ENCODE measurements around the gene CELF5. TPM values are rescaled to one million over a fixed set of nuclear protein-coding genes. Genes with fewer than 3 reads are reported as not detected.

Gene CELF5
- total RNA-seq = not detected in 2 replicates

DNA sequence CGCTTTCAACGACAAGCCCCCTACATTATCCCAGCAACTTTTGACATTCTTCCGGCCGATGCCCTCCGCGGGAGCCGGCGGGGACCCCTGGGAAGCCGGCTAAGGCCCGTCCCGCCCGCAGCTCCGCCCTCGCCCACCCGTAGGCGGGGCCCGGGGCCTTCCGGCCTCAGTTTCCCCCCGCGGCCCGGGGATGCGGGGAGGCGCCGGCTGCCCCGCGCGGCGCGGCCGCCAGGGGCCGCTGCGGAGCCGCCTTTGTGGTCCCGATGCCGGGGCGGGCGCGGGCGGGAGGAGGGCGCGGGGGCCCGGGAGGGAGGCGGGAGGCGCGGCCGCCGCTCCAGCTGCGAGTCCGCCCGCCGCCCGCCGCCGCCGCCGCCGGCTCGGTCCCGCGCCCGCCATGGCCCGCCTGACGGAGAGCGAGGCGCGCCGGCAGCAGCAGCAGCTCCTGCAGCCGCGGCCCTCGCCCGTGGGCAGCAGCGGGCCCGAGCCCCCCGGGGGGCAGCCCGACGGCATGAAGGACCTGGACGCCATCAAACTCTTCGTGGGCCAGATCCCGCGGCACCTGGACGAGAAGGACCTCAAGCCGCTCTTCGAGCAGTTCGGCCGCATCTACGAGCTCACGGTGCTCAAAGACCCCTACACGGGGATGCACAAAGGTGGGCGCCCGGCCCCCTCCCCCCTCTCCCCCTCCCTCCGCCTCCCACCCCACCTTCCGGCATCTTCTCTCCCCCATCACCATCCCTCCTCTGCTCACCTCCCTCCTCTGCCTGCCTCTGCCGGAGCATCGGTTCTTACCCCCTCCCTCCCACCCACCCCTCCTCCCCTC is at the start of gene CELF5:
CELF5 (plus strand) TSS at position 316 of the 823 bp plus-strand sequence; CDS start at position 395, 79 bp downstream.

DNA sequence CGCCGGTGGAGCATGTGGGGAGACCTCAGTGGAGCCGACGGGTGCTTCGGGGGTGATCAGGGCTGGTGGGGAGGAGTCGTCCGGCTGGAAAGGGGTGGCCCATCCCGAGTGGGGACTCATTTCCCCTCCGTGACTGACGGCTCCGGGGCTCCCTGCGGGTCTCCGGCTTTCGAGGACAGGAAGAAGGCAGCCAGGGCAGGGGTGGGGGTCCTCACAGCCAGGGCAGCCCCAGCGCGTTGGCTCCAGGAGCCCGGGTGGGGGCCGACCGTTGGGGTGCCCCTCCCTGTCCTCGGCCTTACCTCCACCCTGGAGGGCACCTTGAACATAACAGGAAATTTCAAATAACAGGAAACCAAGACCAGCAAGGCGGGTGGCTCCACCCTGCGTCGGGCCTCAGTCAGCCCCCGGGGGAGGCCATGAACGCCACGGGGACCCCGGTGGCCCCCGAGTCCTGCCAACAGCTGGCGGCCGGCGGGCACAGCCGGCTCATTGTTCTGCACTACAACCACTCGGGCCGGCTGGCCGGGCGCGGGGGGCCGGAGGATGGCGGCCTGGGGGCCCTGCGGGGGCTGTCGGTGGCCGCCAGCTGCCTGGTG is 46.0 kb upstream of the CELF5 start, which contains the start of gene S1PR4:
S1PR4 (plus strand) TSS at position 393 of the 596 bp plus-strand sequence; CDS start at position 417, 24 bp downstream.

DNA sequence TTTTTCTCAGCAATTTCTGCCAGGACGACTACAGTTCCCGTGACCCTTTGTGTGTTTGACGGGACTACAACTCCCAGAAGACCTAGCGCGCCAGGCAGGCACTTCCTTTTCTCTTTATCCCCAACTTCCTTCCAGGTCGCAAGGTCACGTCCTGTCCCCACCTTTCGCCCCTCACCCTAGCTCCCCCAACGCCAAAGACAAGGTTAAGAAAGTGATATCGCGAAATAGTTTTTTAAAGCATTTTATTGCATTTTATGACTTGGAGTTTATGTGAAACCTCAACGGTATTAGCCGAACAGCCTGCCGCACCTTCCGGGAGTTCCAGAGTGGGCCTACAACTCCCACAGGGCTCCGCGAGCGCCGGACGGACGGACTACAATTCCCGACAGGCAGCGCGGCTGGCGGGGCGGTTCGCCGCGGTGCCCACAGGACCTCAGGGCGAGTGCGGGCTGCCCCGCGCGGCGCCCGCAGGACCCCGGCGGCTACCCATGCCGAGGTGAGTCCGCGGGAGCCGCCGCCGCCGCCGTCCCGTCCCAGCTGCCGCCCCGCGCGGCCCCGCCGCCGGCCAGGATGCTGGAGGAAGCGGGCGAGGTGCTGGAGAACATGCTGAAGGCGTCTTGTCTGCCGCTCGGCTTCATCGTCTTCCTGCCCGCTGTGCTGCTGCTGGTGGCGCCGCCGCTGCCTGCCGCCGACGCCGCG is 38.9 kb upstream of the CELF5 start, which contains the start of gene NCLN:
NCLN (plus strand) TSS at position 470 of the 699 bp plus-strand sequence; CDS start at position 571, 101 bp downstream.

Other genes with a start within 250 kb of the CELF5 start
- 0.71 and 3.7 TPM in 2 replicates for gene TLE6, start 247.1 kb upstream of the CELF5 start, total RNA-seq
- gene TLE2, start 195.4 kb upstream of the CELF5 start, total RNA-seq = 0.58 and 1.9 TPM in 2 replicates
- gene TLE5, start 162.2 kb upstream of the CELF5 start, total RNA-seq = 358 and 456 TPM in 2 replicates
- 58.0 and 86.2 TPM in 2 replicates for gene GNA11, start 130.3 kb upstream of the CELF5 start, total RNA-seq
- 0.35 TPM in 1 of 2 replicates, not detected in the other for gene GNA15, start 88.6 kb upstream of the CELF5 start, total RNA-seq
- not detected in 2 replicates for gene S1PR4, start 45.9 kb upstream of the CELF5 start, total RNA-seq
- 124 and 130 TPM in 2 replicates for gene NCLN, start 38.7 kb upstream of the CELF5 start, total RNA-seq
- gene NFIC, start 141.9 kb downstream of the CELF5 start, total RNA-seq = 38.3 and 43.4 TPM in 2 replicates

Measured in myometrial cell (primary cell).